HEK293T (cell line): ENCODE measurements around the gene STPG1.

Experiments used
- CTCF ChIA-PET: fragments of 350-600 bp; formaldehyde crosslinking; extraction: SDS; loops from one replicate; lab custom pipeline; 2021; ENCODE audit warnings: antibody characterized with exemption, inconsistent platforms; lab: Yijun Ruan, JAX
- POLR2A ChIA-PET: fragments of 350-600 bp; formaldehyde crosslinking; extraction: SDS; loops from one replicate; lab custom pipeline; 2020; ENCODE audit warnings: antibody characterized with exemption, inconsistent platforms; lab: Yijun Ruan, JAX
- DNase-seq: peaks from one replicate; pipeline ENCODE4 v3.0.0; 2012; ENCODE audit warnings: mixed read lengths; ENCODE audit errors: extremely low spot score
- ARNT ChIP-seq: fragments of 450-650 bp; IDR thresholded peaks from 2 replicates; pipeline ENCODE4 v1.6.1; 2017; ENCODE audit warnings: mild to moderate bottlenecking
- BHLHE40 ChIP-seq: fragments of 450-650 bp; IDR thresholded peaks from 2 replicates; pipeline ENCODE4 v1.6.1; 2016; ENCODE audit warnings: mild to moderate bottlenecking, moderate library complexity, borderline replicate concordance
- ELF4 ChIP-seq: fragments of 450-650 bp; IDR thresholded peaks from 2 replicates; pipeline ENCODE4 v1.6.1; 2017; ENCODE audit warnings: antibody characterized with exemption
- FOXK2 ChIP-seq: fragments of 450-650 bp; IDR thresholded peaks from 2 replicates; pipeline ENCODE4 v1.6.1; 2016; ENCODE audit warnings: mild to moderate bottlenecking
- FOXM1 ChIP-seq: fragments of 450-650 bp; IDR thresholded peaks from 2 replicates; pipeline ENCODE4 v1.6.1; 2017; ENCODE audit warnings: mild to moderate bottlenecking, borderline replicate concordance
- HDGF ChIP-seq: fragments of 450-650 bp; IDR thresholded peaks from 2 replicates; pipeline ENCODE4 v1.6.1; 2017; ENCODE audit warnings: antibody characterized with exemption, borderline replicate concordance
- L3MBTL2 ChIP-seq: fragments of 450-650 bp; conservative IDR thresholded peaks from 2 replicates; pipeline ENCODE4 v1.6.1; 2016; ENCODE audit warnings: mild to moderate bottlenecking
- LEF1 ChIP-seq: fragments of 450-650 bp; IDR thresholded peaks from 2 replicates; pipeline ENCODE4 v1.6.1; 2017; ENCODE audit warnings: mild to moderate bottlenecking, borderline replicate concordance
- NFRKB ChIP-seq: fragments of 450-650 bp; IDR thresholded peaks from 2 replicates; pipeline ENCODE4 v1.6.1; 2016; ENCODE audit warnings: mild to moderate bottlenecking, moderate library complexity
- SP1 ChIP-seq: fragments of 450-650 bp; IDR thresholded peaks from 2 replicates; pipeline ENCODE4 v1.6.1; 2017
- SUZ12 ChIP-seq: fragments of 450-650 bp; IDR thresholded peaks from 2 replicates; pipeline ENCODE4 v1.6.1; 2016; ENCODE audit warnings: mild to moderate bottlenecking
- TARDBP ChIP-seq: fragments of 450-650 bp; IDR thresholded peaks from 2 replicates; pipeline ENCODE4 v1.6.1; 2016
- ZNF384 ChIP-seq: fragments of 450-650 bp; IDR thresholded peaks from 2 replicates; pipeline ENCODE4 v1.6.1; 2016

The STPG1 gene

DNA sequence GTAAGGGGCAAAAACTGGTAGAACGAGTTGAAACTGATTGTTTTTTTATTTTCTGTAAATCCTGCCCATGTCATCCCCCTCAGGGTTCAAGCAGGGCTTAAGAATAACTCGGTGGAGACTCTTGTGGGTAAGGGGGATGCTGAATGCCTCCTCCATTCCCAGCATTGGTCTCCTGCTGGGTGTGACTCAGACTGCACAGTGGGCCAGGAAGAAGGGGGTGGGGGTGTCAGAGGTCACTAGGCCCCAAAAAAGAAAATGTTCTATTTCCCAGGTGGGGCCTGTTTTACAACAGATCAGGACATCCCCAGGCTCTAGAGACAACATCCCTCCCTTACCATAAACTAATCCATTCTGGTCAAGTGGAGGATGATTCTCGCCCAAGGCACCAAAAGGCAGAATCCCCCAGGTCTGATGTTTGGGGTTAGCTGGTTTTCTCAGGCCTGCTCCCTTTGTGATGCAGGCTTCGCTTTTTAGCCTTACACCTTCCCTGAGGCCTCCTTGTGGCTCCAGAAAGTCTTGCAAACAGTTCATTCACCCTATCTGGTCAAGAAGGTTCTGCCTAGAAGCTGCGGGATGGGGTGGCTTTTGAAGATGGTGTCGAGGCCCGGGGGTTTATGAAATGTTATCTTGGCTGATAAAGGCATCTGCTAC lies 105.1 kb downstream of the STPG1 start:
- no peak for TF ChIP-seq TARDBP
- TF ChIP-seq SUZ12, result no peak
- no peak for TF ChIP-seq ELF4
- no peak for TF ChIP-seq NFRKB
- TF ChIP-seq L3MBTL2, result no peak
- no peak for TF ChIP-seq FOXM1
- no peak for TF ChIP-seq BHLHE40
- TF ChIP-seq LEF1, result no peak
- no peak for TF ChIP-seq ZNF384
- TF ChIP-seq ARNT, result no peak
- no peak for TF ChIP-seq SP1
- no peak for TF ChIP-seq HDGF
- no peak for TF ChIP-seq FOXK2
- ChIA-PET CTCF (no interaction called here), POLR2A (interaction anchor here (0.6 to 1.2 kb wide), 3 partner anchors 8 to 14 kb away, joined by 3 to 4 read pairs (median 3); no protein-coding TSS in a partner anchor)
- DNase-seq, result peak; percentile 29
